Measurements from ENCODE around the gene TRNP1. TPM values are rescaled to one million over a fixed set of nuclear protein-coding genes. Genes with fewer than 3 reads are reported as not detected.
A peak's percentile ranks its signal among the peaks of the same experiment; 100 is the strongest.
"Not testable (repeated sequence)": the region's sequence is repeated elsewhere in the genome, so short reads cannot be mapped to it uniquely, and the experiment has no call there.

The TRNP1 gene, protein sequence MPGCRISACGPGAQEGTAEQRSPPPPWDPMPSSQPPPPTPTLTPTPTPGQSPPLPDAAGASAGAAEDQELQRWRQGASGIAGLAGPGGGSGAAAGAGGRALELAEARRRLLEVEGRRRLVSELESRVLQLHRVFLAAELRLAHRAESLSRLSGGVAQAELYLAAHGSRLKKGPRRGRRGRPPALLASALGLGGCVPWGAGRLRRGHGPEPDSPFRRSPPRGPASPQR
- polyA plus RNA-seq (2013), result 0.15 TPM

- ChIA-PET POLR2A (no interaction called here), CTCF (interaction anchor here (0.7 to 6.9 kb wide), 4 partner anchors 25 to 104 kb away, joined by 3 to 61 read pairs (median 16); no protein-coding TSS in a partner anchor)
- Histone ChIP-seq H3K4me3 (ENCODE audit: control insufficient read depth in 1 of 7, extremely low read depth in 1 of 7, insufficient read depth in 4 of 7, low read depth in 2 of 7, low read length in 6 of 7) (peak within 1 kb of the TSS; percentile 9 to 68 (median 38)), H3K4me1 (ENCODE audit: control extremely low read depth in 1 of 4, control insufficient read depth in 4 of 4, insufficient read depth in 4 of 4, low read length in 3 of 4) (peaks cover 2 to 34% (median 34%) of the 10 kb centered on the region in 4 experiments), H3K27me3 (replicated peaks in 2 of 5; ENCODE audit: control insufficient read depth in 4 of 5, insufficient read depth in 5 of 5, low read length in 4 of 5) (peaks cover 3 to 59% (median 26%) of the 10 kb centered on the region in 5 experiments), H3K9me3 (ENCODE audit: control extremely low read depth in 1 of 5, control insufficient read depth in 4 of 5, insufficient read depth in 2 of 5, low read depth in 1 of 5, low read length in 4 of 5) (no peaks in the 10 kb centered on the region), H3K27ac (ENCODE audit: insufficient read depth in 1 of 2, low read depth in 1 of 2, low read length in 2 of 2, poor library complexity in 1 of 2, severe bottlenecking in 2 of 2) (no peak within 1 kb of the TSS), H3K36me3 (ENCODE audit: control insufficient read depth in 4 of 4, insufficient read depth in 4 of 4, low read length in 3 of 4) (no peaks in the 10 kb centered on the region)
- DNase-seq, result peak in 2 of 3 donors; percentile 47 to 61
- 0% methylated on average over 40 of the region's 61 CpGs for WGBS (ENCODE audit: insufficient coverage)
These were observed at the start of gene TRNP1 for GRCh38 chr1:26993237-26994019. Gene TRNP1, plus strand, starts transcription at chr1:26993692. Its CDS starts 95 bp downstream, at chr1:26993787.

DNA sequence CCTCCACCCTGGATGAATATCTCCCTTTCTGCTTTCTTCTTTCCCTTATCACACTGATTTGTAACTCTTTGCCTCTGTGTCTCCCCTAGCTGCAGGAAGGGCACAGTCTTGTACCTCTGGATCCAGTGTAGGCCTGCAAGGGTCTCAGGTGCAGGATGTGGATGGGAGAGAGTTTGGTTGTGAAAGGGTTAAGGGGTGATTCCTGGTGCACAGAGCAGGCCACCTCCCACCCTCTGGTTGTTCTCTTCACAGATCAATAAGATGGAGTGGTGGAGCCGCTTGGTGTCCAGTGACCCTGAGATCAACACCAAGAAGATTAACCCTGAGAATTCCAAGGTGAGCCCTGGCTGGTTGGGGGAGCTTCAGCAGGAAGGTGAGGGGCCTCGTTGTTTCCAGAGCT lies 48.4 kb upstream of the TRNP1 start:
- no peaks in the 10 kb centered on the region for H3K4me1 ChIP-seq (ENCODE audit: control extremely low read depth in 1 of 4, control insufficient read depth in 4 of 4, insufficient read depth in 4 of 4, low read length in 3 of 4)
- no peaks in the 10 kb centered on the region for H3K27me3 ChIP-seq (replicated peaks in 2 of 5; ENCODE audit: control insufficient read depth in 4 of 5, insufficient read depth in 5 of 5, low read length in 4 of 5)
- ChIA-PET POLR2A (no interaction called here), CTCF (no interaction called here)
- no peaks in the 10 kb centered on the region for H3K9me3 ChIP-seq (ENCODE audit: control extremely low read depth in 1 of 5, control insufficient read depth in 4 of 5, insufficient read depth in 2 of 5, low read depth in 1 of 5, low read length in 4 of 5)
- H3K4me3 ChIP-seq (ENCODE audit: control insufficient read depth in 1 of 7, extremely low read depth in 1 of 7, insufficient read depth in 4 of 7, low read depth in 2 of 7, low read length in 6 of 7), result no peak overlapping the region
- no peak for DNase-seq
- 93% methylated on average over 2 of the region's 2 CpGs for WGBS (ENCODE audit: insufficient coverage)
- H3K27ac ChIP-seq (ENCODE audit: insufficient read depth in 1 of 2, low read depth in 1 of 2, low read length in 2 of 2, poor library complexity in 1 of 2, severe bottlenecking in 2 of 2), result no peak overlapping the region
- H3K36me3 ChIP-seq (ENCODE audit: control insufficient read depth in 4 of 4, insufficient read depth in 4 of 4, low read length in 3 of 4), result peaks cover 9 to 54% (median 43%) of the 10 kb centered on the region in 4 experiments

GRCh38 chr1:26945728-26946127 lies 47.8 kb upstream of the TRNP1 start:
- H3K27ac ChIP-seq (ENCODE audit: insufficient read depth in 1 of 2, low read depth in 1 of 2, low read length in 2 of 2, poor library complexity in 1 of 2, severe bottlenecking in 2 of 2), result no peak overlapping the region
- H3K36me3 ChIP-seq (ENCODE audit: control insufficient read depth in 4 of 4, insufficient read depth in 4 of 4, low read length in 3 of 4), result peaks cover 9 to 54% (median 43%) of the 10 kb centered on the region in 4 experiments
- no peak overlapping the region for H3K4me3 ChIP-seq (ENCODE audit: control insufficient read depth in 1 of 7, extremely low read depth in 1 of 7, insufficient read depth in 4 of 7, low read depth in 2 of 7, low read length in 6 of 7)
- no peaks in the 10 kb centered on the region for H3K27me3 ChIP-seq (replicated peaks in 2 of 5; ENCODE audit: control insufficient read depth in 4 of 5, insufficient read depth in 5 of 5, low read length in 4 of 5)
- DNase-seq, result no peak
- no peaks in the 10 kb centered on the region for H3K9me3 ChIP-seq (ENCODE audit: control extremely low read depth in 1 of 5, control insufficient read depth in 4 of 5, insufficient read depth in 2 of 5, low read depth in 1 of 5, low read length in 4 of 5)
- H3K4me1 ChIP-seq (ENCODE audit: control extremely low read depth in 1 of 4, control insufficient read depth in 4 of 4, insufficient read depth in 4 of 4, low read length in 3 of 4), result no peaks in the 10 kb centered on the region
- POLR2A ChIA-PET, result no interaction called here
- CTCF ChIA-PET, result interaction anchor here (0.6 kb wide), 1 partner anchor 164 kb away, joined by 3 read pairs; no protein-coding TSS in a partner anchor
- 96% methylated on average over 8 of the region's 8 CpGs for WGBS (ENCODE audit: insufficient coverage)

GRCh38 chr1:26946270-26946669 lies 47.2 kb upstream of the TRNP1 start:
- POLR2A ChIA-PET, result no interaction called here
- Histone ChIP-seq H3K4me1 (ENCODE audit: control extremely low read depth in 1 of 4, control insufficient read depth in 4 of 4, insufficient read depth in 4 of 4, low read length in 3 of 4) (no peaks in the 10 kb centered on the region), H3K27ac (ENCODE audit: insufficient read depth in 1 of 2, low read depth in 1 of 2, low read length in 2 of 2, poor library complexity in 1 of 2, severe bottlenecking in 2 of 2) (no peak overlapping the region), H3K4me3 (ENCODE audit: control insufficient read depth in 1 of 7, extremely low read depth in 1 of 7, insufficient read depth in 4 of 7, low read depth in 2 of 7, low read length in 6 of 7) (no peak overlapping the region), H3K9me3 (ENCODE audit: control extremely low read depth in 1 of 5, control insufficient read depth in 4 of 5, insufficient read depth in 2 of 5, low read depth in 1 of 5, low read length in 4 of 5) (no peaks in the 10 kb centered on the region), H3K27me3 (replicated peaks in 2 of 5; ENCODE audit: control insufficient read depth in 4 of 5, insufficient read depth in 5 of 5, low read length in 4 of 5) (no peaks in the 10 kb centered on the region), H3K36me3 (ENCODE audit: control insufficient read depth in 4 of 4, insufficient read depth in 4 of 4, low read length in 3 of 4) (peaks cover 7 to 52% (median 40%) of the 10 kb centered on the region in 4 experiments)
- CTCF ChIA-PET, result interaction anchor here (1.6 kb wide), 1 partner anchor 9 kb away, joined by 3 read pairs; no protein-coding TSS in a partner anchor
- no peak for DNase-seq
- 89% methylated on average over 3 of the region's 4 CpGs for WGBS (ENCODE audit: insufficient coverage)

DNA sequence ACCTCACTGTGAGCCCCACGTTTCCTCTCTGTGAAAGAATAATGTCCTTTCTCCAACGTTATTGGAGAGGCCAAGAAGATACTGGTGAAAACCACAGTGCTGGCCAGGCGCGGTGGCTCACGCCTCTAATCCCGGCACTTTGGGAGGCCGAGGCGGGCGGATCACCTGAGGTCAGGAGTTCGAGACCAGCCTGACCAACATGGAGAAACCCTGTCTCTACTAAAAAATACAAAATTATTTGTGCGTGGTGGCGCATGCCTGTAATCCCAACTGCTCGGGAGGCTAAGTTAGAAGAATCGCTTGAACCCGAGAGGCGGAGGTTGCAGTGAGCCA lies 44.8 kb upstream of the TRNP1 start:
- WGBS (ENCODE audit: insufficient coverage), result 89% methylated on average over 9 of the region's 16 CpGs
- H3K9me3 ChIP-seq (ENCODE audit: control extremely low read depth in 1 of 5, control insufficient read depth in 4 of 5, insufficient read depth in 2 of 5, low read depth in 1 of 5, low read length in 4 of 5); CTCF ChIA-PET; DNase-seq; H3K4me3 ChIP-seq (ENCODE audit: control insufficient read depth in 1 of 7, extremely low read depth in 1 of 7, insufficient read depth in 4 of 7, low read depth in 2 of 7, low read length in 6 of 7); H3K27ac ChIP-seq (ENCODE audit: insufficient read depth in 1 of 2, low read depth in 1 of 2, low read length in 2 of 2, poor library complexity in 1 of 2, severe bottlenecking in 2 of 2); POLR2A ChIA-PET; H3K27me3 ChIP-seq (replicated peaks in 2 of 5; ENCODE audit: control insufficient read depth in 4 of 5, insufficient read depth in 5 of 5, low read length in 4 of 5); H3K4me1 ChIP-seq (ENCODE audit: control extremely low read depth in 1 of 4, control insufficient read depth in 4 of 4, insufficient read depth in 4 of 4, low read length in 3 of 4): not testable (repeated sequence)
- peaks cover 0 to 29% (median 20%) of the 10 kb centered on the region in 4 experiments for H3K36me3 ChIP-seq (ENCODE audit: control insufficient read depth in 4 of 4, insufficient read depth in 4 of 4, low read length in 3 of 4)

DNA sequence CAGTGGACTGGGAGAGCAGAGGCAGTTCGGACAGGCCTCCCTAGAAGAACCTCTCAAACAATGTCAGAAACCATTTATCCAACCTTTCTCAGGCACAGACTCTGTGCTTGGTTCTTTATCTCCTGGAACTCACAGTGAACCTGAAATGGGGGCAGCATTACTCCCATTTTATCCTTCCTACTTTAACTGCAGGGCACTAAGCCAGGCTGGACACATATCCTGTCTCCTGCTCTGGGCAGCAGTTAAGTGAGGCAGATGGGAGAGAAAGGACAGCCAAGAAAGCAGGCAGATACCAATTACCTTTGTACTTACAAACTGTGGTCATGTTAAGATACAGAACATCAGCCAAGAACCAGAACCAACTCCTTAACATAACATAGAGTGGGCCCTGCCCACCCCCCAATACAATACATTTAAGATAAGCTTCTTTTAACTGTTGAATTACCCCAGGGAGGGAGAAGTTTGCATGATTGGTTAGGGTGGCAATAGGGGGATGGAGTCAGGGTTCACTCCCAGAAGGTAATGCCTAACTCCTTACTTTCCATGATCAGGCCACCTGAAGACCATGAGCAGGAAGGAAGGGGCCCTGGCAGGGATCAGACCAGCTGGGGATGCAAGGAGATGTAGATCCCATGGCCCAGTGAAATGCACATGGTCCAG lies 44.1 kb upstream of the TRNP1 start:
- H3K9me3 ChIP-seq (ENCODE audit: control extremely low read depth in 1 of 5, control insufficient read depth in 4 of 5, insufficient read depth in 2 of 5, low read depth in 1 of 5, low read length in 4 of 5), result no peaks in the 10 kb centered on the region
- no CpG with 5 or more reads among the region's 1 CpG for WGBS (ENCODE audit: insufficient coverage)
- CTCF ChIA-PET, result interaction anchor here (0.5 kb wide), 1 partner anchor 326 kb away, joined by 3 read pairs; no protein-coding TSS in a partner anchor
- POLR2A ChIA-PET, result no interaction called here
- no peak overlapping the region for H3K27ac ChIP-seq (ENCODE audit: insufficient read depth in 1 of 2, low read depth in 1 of 2, low read length in 2 of 2, poor library complexity in 1 of 2, severe bottlenecking in 2 of 2)
- peaks cover 0 to 24% (median 17%) of the 10 kb centered on the region in 4 experiments for H3K36me3 ChIP-seq (ENCODE audit: control insufficient read depth in 4 of 4, insufficient read depth in 4 of 4, low read length in 3 of 4)
- DNase-seq, result no peak
- H3K27me3 ChIP-seq (replicated peaks in 2 of 5; ENCODE audit: control insufficient read depth in 4 of 5, insufficient read depth in 5 of 5, low read length in 4 of 5), result no peaks in the 10 kb centered on the region
- H3K4me3 ChIP-seq (ENCODE audit: control insufficient read depth in 1 of 7, extremely low read depth in 1 of 7, insufficient read depth in 4 of 7, low read depth in 2 of 7, low read length in 6 of 7), result no peak overlapping the region
- H3K4me1 ChIP-seq (ENCODE audit: control extremely low read depth in 1 of 4, control insufficient read depth in 4 of 4, insufficient read depth in 4 of 4, low read length in 3 of 4), result no peaks in the 10 kb centered on the region

All from common myeloid progenitor, CD34-positive (primary cell).